ENCODE measurements around the gene RTN4RL1.
"Not testable (repeated sequence)": the region's sequence is repeated elsewhere in the genome, so short reads cannot be mapped to it uniquely, and the experiment has no call there.

RTN4RL1 gene

GRCh38 chr17:2023692-2024571 lies 1.2 kb downstream of the RTN4RL1 start:
- peak; percentile 69 for DNase-seq

GRCh38 chr17:2023256-2023655 lies 1.9 kb downstream of the RTN4RL1 start:
- no peak for DNase-seq

GRCh38 chr17:2022647-2023240 lies 2.4 kb downstream of the RTN4RL1 start:
- no peak for DNase-seq

- no peak for DNase-seq
Observed at GRCh38 chr17:2020721-2021120, 4.4 kb downstream of the RTN4RL1 start.

- no peak for DNase-seq
Observed at GRCh38 chr17:2019723-2020122, 5.4 kb downstream of the RTN4RL1 start.

- DNase-seq: no peak
Observed at GRCh38 chr17:2018716-2019510, 6.2 kb downstream of the RTN4RL1 start.

GRCh38 chr17:2017274-2017941 lies 7.7 kb downstream of the RTN4RL1 start:
- DNase-seq: no peak

- no peak for DNase-seq
Observed at GRCh38 chr17:2016494-2016893, 8.6 kb downstream of the RTN4RL1 start.

GRCh38 chr17:2015314-2015713 lies 9.8 kb downstream of the RTN4RL1 start:
- DNase-seq: no peak

- no peak for DNase-seq
Observed at GRCh38 chr17:2013994-2014317, 11.2 kb downstream of the RTN4RL1 start.

- DNase-seq: not testable (repeated sequence)
Observed at GRCh38 chr17:2013220-2013993, 11.7 kb downstream of the RTN4RL1 start.

GRCh38 chr17:2012499-2012898 lies 12.6 kb downstream of the RTN4RL1 start:
- no peak for DNase-seq

- peak; percentile 66 for DNase-seq
Observed at GRCh38 chr17:2011411-2012371, 13.4 kb downstream of the RTN4RL1 start.

GRCh38 chr17:2009737-2010136 lies 15.4 kb downstream of the RTN4RL1 start:
- no peak for DNase-seq

GRCh38 chr17:2008332-2009126 lies 16.6 kb downstream of the RTN4RL1 start:
- DNase-seq: no peak

GRCh38 chr17:2004435-2004952 lies 20.6 kb downstream of the RTN4RL1 start:
- DNase-seq: no peak

GRCh38 chr17:2003525-2003924 lies 21.6 kb downstream of the RTN4RL1 start:
- no peak for DNase-seq

- DNase-seq: no peak
Observed at GRCh38 chr17:2002767-2003329, 22.3 kb downstream of the RTN4RL1 start.

GRCh38 chr17:1999557-2000251 lies 25.4 kb downstream of the RTN4RL1 start:
- peak; percentile 76 for DNase-seq

Data from right forelimb (tissue), 1 donor.